Fibroblast of skin of right biceps (primary cell): ENCODE measurements around the gene RASD1.

ENCODE experiments used
- DNase-seq: peaks from one replicate; pipeline ENCODE4 v3.0.0-alpha.2; 2013

RASD1 gene

GRCh38 chr17:17509601-17510425 is 13.6 kb upstream of the RASD1 start:
- DNase-seq, result no peak

- DNase-seq, result no peak
These were observed 12.7 kb upstream of the RASD1 start for GRCh38 chr17:17508646-17509591.

GRCh38 chr17:17508019-17508535 is 11.9 kb upstream of the RASD1 start:
- no peak for DNase-seq

- no peak for DNase-seq
These were observed 11.3 kb upstream of the RASD1 start for GRCh38 chr17:17507465-17508011.

- no peak for DNase-seq
These were observed 10.8 kb upstream of the RASD1 start for GRCh38 chr17:17506893-17507464.

GRCh38 chr17:17506181-17506741 is 10.1 kb upstream of the RASD1 start:
- no peak for DNase-seq

GRCh38 chr17:17505610-17506171 is 9.5 kb upstream of the RASD1 start:
- no peak for DNase-seq

GRCh38 chr17:17505151-17505550 is 9.0 kb upstream of the RASD1 start:
- DNase-seq, result no peak

GRCh38 chr17:17504341-17505140 is 8.3 kb upstream of the RASD1 start:
- DNase-seq, result no peak

GRCh38 chr17:17503566-17504130 is 7.5 kb upstream of the RASD1 start:
- no peak for DNase-seq

- no peak for DNase-seq
These were observed 6.8 kb upstream of the RASD1 start for GRCh38 chr17:17502741-17503565.

- DNase-seq, result no peak
These were observed 4.9 kb upstream of the RASD1 start for GRCh38 chr17:17500999-17501605.

- DNase-seq, result no peak
These were observed 3.4 kb upstream of the RASD1 start for GRCh38 chr17:17499402-17500145.

- no peak for DNase-seq
These were observed 2.6 kb upstream of the RASD1 start for GRCh38 chr17:17498606-17499301.

GRCh38 chr17:17497845-17498520 is 1.8 kb upstream of the RASD1 start:
- no peak for DNase-seq

GRCh38 chr17:17497065-17497844 is 1.1 kb upstream of the RASD1 start:
- DNase-seq, result peak; percentile 18
